HG03159 (cell line): Measurements from ENCODE around the gene SIRPA.

ENCODE experiments used
- ATAC-seq: cut with Tn5 transposase; IDR thresholded peaks from one replicate; pipeline ENCODE4 v1.9.1; 2021; ENCODE audit warnings: mild to moderate bottlenecking, moderate library complexity; ENCODE audit not compliant: unreplicated experiment

The SIRPA gene

DNA sequence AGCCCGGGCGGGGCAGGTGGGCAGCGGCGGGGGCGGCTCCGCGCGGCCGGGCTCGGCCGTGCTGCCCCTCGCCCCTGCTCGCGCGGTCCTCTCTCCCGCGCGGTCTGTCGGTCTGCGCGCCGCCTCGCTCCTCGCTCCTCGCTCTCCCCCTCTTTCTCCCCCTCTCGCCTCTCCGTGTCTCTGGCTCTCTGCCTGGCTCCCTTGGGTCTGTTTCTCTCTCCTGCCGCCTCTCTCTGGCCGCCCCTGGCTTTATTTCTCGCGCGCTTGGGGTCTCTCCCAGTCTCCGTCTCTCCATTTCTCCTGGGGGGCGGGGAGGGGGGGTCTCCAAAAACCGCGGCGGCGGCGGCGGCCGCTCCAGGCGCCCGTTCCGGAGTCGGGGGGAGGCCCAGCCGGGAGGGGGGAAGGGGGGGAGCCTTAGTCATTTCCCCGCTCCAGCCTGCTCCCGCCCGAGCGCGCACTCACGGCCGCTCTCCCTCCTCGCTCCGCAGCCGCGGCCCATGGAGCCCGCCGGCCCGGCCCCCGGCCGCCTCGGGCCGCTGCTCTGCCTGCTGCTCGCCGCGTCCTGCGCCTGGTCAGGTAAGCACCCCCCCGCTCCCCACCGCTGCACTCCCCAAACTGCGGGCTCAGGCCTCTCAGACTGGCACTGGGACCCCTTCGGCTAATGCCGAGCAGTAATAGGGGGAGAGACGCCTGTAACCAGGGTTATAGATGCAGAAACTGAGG, at the start of gene SIRPA:
Gene SIRPA, plus strand, starts transcription at position 457 of the 723 bp plus-strand sequence. Its CDS starts 41 bp downstream, at position 498.
- ATAC-seq, result no peak

DNA sequence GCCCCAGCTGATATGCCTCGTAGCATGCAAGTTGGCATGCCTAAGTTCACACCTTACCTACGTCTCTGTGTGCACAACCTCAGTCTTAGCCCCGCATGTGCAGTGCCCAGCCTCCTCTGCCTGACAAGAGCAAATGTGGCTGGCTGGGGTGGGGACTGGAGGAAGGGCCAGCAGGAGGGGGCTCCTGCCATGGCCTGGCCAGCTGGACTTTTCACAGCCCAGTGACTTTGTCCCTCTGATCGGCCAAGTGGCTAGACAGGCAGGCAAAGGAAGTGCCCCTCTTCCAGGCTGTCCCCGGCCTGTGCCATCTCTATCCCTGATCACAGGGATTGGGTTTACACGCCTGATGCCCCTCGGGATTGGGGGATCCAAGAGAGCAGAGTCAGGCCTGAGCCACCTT, 49.5 kb upstream of the SIRPA start:
- ATAC-seq, result no peak

DNA sequence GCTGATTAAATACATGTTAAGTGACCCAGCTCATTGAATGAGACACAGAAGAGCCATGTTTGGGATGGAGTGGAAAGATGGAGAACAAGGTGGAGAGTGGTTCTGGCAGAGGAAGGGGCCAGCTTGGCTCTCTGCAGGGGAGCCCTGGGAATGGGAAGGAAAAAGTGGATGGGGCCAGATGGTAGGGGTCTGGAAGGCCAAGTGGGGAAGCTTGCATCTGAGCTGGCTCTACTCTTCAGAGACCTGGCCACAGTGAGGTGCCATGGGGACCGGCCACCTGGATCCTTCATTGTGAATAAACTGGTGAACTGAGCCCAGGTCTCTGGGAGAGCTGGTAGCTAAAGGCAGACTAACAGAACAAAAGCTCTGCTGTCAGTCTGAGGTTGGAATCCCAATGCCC, 48.9 kb upstream of the SIRPA start:
- no peak for ATAC-seq

DNA sequence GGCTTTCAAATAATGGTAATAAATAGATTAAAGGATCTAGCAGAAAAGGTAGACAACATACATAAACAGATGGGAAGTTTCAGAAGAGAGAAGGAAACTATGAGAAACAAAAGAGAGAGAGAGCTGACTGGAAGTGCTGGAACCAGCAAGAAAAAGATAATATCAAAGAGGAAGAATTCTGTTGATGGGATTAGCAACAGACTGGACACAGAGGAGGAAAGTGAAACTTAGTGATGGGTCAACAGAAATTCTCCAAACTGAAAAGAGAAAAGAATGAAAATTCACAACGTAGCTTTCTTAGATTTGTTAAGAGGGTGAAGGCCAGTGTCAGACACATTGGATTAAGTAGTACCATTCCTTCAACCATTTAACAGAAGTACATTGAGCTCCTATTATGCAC, 48.3 kb upstream of the SIRPA start:
- ATAC-seq, result no peak

DNA sequence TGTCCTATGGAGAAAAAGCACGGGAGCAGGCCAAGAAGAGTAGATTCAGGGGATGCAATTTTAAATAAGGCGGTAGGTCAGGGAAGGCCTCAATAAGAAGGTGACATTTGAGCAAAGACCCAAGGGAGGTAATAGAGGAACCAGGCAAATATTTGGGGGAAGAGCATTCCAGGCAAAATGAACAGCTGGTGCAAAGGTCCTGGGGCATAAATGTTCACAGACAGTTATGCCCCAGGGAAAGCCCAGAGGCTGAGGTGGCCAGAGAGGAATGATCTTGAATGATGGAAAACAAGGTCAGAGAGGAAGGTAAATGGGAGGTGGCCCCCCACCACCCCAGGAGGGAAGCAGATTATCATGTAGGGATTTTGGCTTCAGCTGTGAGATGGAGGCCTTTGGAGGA, 47.4 kb upstream of the SIRPA start:
- no peak for ATAC-seq

DNA sequence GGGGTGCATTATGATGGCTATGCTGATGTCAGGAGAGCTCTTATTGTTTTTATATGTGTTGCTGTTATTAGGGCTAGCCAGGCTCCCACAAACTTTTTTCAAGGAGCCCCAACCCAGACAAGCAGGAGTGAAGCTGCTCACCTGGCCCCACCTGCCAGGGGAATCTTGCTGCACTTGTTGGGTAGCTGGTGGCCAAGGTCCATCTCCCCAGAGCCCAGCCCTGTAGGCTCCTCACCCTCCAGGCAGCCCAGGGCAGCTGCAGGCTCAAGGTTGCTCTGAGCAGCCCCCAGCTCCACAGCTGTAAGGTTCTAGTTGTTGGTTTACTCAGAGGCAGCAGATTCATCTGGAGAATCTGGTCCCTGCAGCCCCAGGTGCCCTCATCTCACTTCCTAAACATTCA, 46.8 kb upstream of the SIRPA start:
- no peak for ATAC-seq

DNA sequence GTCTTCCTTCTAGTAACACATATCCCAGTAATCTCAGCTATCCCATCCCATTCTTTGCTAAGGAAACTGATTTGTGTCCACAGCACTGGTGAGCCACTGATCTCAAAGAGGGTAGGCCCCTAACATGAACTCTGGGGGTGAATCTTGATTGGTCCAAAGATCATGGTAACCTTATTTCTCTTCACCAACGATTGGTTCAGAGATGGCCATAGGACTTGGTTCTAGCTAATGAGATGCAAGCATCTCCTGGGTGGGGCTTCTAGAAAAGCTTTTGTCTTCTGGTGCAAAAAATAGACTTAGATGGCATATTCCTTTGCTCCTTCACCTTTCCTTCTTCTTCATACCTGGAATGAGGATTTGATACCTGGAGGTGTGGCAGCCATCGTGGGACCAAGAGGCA, 43.8 kb upstream of the SIRPA start:
- no peak for ATAC-seq

DNA sequence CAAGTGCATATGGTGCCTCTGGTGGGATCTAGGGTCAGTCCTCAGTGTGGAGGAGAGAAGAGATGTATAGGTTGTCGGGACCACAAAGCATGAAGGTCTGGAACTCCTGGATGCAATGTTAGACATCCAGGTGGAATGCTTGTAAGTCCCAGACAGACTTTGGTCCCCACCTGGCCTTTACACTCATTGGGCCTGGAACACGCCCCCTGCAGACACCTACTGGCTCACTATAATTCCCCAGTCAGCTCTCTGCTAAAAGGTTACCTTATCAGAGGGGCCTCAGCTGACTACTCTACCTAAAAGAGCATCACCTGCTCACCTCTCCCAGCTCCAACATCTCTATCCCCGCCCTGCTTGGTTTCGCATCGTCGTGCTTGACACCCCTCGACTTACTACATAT, 41.7 kb upstream of the SIRPA start:
- no peak for ATAC-seq

DNA sequence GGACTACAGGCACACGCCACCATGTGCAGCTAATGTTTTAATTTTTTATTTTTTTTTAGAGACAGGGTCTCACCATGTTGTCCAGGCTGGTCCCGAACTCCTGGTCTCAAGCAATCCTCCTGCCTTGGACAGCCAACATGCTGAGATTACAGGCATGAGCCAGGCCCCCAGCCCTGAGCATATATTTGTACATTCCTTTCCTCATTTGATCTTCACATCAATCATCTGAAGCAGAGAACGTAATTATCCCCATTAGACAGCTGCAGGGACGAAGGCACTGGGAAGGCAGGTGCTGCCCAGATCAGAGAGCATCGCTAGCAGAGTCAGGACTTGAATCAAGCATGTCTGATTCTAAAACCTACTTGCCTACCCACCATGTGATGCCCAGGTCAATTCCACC, 41.0 kb upstream of the SIRPA start:
- no peak for ATAC-seq

DNA sequence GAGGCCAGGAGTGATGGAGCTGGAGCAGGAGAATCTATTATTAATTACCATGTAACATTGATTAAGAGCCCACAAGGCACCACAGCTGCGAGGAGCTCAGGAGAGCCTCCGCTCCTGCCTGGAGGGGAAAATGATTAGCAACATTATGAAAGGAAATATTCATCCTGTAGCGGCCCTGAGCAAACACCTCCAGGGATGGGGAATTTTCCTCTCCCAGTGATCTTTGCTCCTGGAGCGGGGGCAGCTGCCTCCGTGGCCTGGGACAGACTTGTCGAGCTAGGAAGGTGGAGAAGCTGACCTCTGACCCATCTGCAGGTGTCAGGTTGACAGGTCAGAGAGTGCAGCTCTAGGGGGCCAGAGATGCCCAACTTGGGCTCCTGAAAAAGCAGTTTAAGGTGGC, 40.1 kb upstream of the SIRPA start:
- no peak for ATAC-seq

DNA sequence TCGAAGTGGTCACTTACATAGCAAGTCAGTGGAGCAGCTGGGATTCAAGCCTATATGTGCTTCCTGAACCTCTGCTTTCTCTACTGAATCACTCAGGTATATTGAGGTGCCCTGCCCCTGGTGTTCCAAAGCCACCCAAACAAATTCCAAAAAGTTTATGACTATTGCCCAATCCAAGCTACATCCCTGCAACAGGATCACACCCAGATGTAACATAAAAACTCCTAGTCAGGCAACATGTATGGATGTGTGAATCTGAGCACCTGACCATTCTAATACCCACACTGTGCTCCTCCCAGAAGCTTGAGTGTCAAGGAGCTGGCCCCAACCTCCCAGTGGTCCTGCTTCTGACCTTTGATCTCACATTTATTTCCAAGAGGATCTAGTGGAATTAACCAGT, 39.5 kb upstream of the SIRPA start:
- ATAC-seq, result no peak

DNA sequence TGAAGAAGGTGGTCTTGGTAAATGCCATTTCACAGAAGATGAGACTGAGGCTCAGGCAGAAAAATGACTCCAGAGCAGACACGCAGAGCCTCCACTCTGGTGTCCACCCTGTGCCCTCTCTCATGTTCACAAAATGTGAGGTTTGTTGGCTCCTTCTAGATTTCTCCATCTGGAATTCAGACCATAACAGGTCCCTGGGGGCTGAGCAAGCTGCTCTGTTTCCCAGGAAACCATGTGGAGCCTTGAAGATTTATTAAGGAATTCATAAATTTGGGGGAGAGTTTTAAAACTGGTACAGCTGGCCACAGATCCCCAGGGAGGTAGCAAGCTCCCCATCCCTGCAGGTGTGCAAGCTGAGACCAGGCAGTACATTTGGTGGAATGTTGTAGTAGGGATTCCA, 38.8 kb upstream of the SIRPA start:
- ATAC-seq, result no peak

DNA sequence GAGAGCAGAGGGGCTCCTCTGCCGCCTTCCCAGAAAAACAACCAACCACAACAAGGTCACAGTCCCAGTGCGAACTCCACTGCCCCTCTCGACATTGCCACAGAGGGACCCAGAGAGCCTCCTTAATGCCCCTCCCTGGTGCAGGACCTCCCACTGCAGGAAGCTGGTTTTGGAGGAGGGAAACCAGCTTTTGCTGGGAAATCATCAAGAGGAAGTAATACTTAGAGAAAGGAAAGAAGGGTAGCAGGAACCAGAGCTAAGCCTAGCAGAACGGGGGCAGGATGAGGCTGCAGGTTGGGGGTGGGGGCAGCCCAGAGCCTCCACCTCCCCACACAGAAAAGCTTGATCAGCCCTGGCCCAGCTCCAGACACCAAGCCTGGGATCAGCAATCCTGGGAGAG, 37.7 kb upstream of the SIRPA start:
- ATAC-seq, result no peak

DNA sequence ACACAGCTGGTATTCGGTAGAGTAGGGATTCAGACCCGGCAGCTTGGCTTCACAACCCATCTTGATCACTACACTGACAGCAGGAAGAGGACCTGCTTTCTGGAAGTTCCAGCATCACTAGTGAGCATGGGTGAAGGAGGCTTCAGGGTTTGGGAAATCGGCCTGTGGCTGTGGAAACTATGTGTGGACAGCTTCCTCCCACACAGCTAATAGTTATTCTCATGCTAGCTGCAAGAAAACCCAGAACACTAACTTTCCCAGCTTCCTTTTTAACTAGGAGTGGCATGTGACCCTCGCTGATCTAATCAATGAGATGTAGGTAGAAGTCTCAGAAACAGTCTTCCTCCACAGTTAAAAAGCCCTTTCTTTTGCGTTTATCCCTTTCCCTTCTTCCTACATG, 36.3 kb upstream of the SIRPA start:
- ATAC-seq, result no peak

DNA sequence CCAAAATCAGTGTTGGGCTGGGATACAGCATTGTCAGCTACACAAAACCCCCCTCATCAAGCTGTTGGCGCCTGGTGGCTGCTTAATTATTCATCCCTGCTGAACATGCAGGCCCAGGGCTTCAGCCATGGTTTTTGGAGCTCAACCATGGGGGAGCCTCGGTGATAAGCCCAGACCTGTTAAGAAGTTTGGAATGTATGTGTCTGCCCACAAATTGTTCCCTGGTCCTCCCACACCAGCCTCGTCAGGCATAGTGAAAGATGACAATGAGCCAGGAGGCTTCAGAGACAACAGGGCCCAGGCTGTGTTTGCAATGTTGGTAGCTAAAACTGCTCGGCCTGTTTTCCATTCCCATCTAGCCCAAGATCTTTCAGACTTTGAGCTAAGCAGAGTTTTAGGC, 34.8 kb upstream of the SIRPA start:
- ATAC-seq, result no peak

DNA sequence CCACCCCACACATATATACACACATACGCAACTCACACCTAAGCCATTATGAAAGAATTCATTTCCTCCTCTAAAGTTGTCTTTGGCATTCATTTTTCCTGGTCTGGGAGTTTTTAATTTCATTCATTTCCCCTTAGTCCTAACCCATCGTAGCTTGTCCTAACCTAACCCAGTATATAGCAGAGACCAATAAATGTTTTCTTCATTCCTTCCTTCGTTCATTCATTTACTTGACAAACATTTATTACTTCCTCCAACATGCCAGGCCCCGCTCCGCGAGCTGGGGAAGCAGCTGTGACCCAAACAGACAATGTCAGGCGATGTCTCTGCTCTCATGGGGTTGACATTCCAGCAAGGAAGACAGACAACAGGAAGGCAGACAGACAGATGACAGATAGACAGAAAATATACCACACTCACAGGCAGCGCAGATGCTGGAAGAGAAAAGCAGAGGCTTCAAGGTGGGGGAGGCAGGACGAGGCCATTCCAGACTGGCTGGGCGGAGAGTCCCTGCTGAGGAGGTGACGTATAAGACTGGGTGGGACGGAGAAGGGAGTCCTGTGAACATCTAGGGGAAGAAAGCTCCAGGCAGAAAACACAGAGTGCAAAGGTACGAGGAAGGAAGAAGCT, 33.7 kb upstream of the SIRPA start:
- ATAC-seq, result no peak

DNA sequence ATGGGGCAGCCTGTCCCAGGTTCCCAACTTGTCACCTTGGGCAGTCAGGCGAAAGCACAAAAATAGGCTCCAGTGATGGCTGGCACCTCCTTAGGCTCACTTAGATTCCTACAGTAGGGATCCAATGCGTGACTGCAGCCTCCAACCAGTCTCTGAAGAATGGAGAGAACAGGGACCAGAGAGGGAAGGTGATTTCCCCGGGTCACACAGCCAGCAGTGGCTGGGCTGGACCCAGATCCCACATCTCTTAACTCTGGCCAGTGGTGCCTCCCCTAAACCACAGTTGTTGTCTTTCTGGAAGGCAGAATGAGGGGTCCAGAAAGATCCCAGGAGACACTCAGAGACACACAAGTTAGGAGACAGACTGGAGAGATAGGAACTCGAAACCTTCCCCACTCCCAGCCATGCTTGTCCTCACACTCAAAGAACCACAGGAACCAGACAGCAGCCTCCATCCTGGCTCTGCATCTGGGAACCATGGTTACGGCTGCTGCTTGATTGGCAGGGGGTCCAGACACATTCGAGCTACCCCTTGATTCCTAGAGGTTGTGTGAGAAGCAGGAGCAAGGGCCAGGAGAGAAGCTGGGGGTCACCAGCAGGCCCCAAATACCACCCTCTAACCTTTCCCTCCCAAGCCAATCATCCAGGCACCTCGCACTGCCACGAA, 33.1 kb upstream of the SIRPA start:
- ATAC-seq, result no peak

DNA sequence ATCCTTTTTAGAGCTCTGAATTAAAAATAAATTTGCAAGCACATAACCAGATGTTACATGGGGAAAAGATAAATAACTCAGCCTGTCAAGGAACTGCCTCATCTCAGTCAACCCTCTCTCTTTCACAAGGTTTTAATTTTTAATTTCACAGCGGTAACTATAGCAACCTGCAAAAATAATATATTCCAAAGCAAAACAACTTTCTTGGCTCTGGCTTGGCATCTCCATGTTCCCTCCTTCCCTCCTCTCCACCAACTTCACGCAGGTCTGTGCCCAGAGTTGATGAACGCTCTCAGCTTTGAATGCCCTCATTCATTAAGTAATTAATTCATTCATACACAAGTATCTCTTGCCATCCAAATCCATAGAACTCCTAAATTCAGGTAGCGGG, 32.5 kb upstream of the SIRPA start:
- ATAC-seq, result no peak

DNA sequence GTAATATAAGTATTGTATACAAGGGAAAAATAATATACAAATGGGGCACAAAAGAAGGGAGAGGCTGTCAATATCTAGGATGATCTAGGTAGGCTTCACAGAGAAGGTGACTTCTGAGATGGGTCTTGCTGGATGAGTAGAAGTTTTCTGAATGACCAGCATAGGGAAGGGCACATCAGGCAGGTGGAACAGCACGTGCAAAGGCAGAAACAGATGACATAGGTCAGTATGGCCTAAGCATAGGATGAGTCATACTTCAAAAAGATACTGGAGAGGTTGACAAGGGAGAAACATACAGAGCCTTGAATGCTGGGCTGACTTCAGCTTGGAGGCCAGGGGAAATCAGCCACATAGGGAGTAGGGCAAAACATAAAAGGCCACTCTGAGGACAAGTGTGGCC, 31.9 kb upstream of the SIRPA start:
- no peak for ATAC-seq

DNA sequence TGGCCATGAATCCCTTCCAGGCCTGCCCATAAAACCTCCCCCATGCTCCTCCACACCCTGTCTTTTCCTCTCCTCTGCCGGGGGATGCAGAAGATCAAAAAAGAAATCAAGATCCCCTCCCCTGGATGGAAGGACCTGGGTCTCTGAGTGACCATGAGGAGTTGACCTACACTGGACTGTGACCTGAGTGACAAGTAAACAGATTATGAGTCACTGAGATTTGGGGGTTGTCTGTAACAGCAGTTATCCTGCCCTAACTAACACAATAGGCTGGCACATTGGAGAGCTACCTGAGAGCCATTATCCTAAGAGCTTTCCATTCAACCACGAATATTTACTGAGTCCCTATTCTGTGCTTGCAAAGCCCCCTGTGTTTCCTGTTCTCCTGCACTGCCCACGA, 28.4 kb upstream of the SIRPA start:
- no peak for ATAC-seq

DNA sequence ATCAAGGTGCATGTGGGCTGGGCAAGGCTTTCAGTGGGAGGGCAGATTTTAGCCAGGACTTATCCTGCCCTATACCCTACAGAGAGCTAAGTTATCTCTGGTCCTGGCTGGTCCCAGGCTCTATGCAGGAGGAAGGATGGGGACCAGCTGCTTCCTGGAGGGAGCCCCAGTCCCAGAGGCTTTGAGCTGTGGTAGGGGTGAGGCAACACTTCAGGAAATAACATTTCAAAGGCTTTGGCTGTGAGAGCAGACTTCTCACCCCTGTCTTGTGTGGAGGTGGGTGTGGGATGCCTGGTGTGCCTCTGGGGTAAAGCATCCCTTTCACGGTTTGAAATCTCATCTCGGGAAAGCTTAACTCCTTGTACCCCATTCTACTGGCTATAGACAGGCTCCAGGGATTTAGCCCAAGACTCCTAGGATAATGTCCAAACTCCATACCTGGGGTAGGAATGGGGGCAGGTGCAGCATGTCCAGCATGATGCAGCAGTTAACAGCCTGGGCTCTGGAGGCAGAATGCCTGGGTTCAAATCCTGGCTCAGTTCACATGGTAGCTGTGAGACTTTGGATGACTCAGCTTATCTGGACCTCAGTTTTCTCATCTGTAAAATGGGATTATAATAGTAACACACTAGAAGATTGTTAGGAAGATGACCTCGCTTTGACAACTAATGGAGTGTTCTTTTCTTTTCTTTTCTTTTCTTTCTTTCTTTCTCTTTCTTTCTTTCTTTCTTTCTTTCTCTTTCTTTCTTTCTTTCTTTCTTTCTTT, 27.5 kb upstream of the SIRPA start:
- no peak for ATAC-seq

DNA sequence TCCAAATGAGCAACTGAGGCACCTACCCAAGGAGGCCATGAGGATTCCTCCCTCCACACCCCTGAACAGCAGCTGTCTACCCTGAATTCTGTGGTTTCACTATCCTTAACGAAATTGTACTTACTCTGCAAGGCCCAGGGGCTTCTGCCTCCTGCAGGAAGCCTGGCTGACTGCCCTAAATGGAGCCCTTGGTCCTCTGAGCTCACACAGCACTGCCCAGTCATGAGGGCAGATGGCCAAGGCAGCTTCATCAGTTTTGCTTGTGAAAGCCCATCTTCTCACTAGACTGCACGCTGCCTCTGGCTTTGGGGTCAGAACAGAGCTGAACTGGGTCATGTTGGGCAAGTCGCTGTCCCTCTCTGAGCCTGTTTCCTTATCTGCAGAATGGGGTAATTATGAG, 26.4 kb upstream of the SIRPA start:
- no peak for ATAC-seq
